ENCODE data around the gene WDR37. TPM values are rescaled to one million over a fixed set of nuclear protein-coding genes. Genes with fewer than 3 reads are reported as not detected.

Gene WDR37
- total and polyA plus RNA-seq, 9 of the 15 experiments (the other 6 are each of a cell fraction or from before 2014, with no cell fraction given), result 2.3 to 11.6 (median 6.7) TPM

DNA sequence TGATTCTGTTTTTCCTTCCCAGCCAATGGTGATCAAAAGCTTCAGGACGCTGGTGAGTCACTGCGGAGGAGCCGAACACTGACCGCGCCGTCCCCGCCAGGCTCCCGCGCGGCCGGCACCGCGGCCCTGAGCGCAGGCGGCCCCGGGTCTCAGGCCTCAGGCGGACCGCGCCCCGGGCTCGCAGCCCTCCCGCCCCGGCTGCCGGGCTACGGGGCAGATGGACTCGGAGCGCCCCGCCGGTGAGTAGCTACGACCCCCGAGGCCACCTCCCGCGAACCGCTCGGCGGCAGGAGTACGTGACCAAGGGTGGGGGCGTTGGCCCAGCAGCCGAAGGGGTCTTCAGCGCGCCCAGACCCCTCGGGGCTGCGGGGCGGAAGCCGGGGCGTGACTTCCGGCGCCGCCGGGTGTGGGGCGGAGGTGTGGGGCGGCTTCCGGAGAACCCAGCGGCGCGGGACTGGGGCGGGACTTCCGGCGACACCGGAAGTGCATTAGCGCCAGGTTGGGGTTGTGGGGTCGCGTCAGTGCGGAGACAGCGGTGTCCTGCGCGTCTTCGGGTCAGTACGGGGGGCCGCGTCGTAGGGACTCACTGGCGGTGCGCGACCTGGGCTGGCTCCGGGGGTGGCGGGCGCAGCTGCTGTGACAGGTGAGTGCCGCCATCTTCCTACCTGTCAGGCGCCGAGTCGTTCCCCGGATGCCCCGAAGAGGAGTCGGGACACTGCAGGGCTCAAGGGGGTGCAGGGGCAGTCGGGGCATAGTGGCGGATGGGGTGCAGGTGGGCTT lies at the start of gene WDR37 (continued):
- TF ChIP-seq, protein P1, sequence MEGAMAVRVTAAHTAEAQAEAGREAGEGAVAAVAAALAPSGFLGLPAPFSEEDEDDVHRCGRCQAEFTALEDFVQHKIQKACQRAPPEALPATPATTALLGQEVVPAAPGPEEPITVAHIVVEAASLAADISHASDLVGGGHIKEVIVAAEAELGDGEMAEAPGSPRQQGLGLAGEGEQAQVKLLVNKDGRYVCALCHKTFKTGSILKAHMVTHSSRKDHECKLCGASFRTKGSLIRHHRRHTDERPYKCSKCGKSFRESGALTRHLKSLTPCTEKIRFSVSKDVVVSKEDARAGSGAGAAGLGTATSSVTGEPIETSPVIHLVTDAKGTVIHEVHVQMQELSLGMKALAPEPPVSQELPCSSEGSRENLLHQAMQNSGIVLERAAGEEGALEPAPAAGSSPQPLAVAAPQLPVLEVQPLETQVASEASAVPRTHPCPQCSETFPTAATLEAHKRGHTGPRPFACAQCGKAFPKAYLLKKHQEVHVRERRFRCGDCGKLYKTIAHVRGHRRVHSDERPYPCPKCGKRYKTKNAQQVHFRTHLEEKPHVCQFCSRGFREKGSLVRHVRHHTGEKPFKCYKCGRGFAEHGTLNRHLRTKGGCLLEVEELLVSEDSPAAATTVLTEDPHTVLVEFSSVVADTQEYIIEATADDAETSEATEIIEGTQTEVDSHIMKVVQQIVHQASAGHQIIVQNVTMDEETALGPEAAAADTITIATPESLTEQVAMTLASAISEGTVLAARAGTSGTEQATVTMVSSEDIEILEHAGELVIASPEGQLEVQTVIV (CRISPR knock-in tag; IDR thresholded peaks at IDR 0.05; ENCODE audit: borderline replicate concordance), result no peak
- TF ChIP-seq SAP30 (IDR thresholded peaks at IDR 0.05; ENCODE audit: borderline replicate concordance, insufficient read depth, low read depth, low read length, poor library complexity, severe bottlenecking) (peak; percentile 53), HOXB6 (CRISPR knock-in tag; IDR thresholded peaks at IDR 0.05; ENCODE audit: borderline replicate concordance) (no peak), MAZ (CRISPR knock-in tag; conservative IDR thresholded peaks at IDR 0.05 in 1 of 2, IDR thresholded peaks at IDR 0.05 in 1 of 2) (peak; percentile 84 to 93), ELF2 (CRISPR knock-in tag; IDR thresholded peaks at IDR 0.05) (peak; percentile 88), BRCA1 (IDR thresholded peaks at IDR 0.05) (no peak), BRCA1 (CRISPR knock-in tag; IDR thresholded peaks at IDR 0.05) (no peak), DDX20 (tag; IDR thresholded peaks at IDR 0.05; ENCODE audit: low read depth) (no peak), SMARCB1 (IDR thresholded peaks at IDR 0.05; ENCODE audit: insufficient read length, low read depth) (no peak), ZNF143 (CRISPR knock-in tag; IDR thresholded peaks at IDR 0.05) (no peak), YY1 (IDR thresholded peaks at IDR 0.05; ENCODE audit: borderline replicate concordance in 1 of 3, control insufficient read depth in 1 of 3, extremely low read depth in 1 of 3, insufficient read depth in 3 of 3, insufficient read length in 1 of 3, insufficient replicate concordance in 2 of 3, low read depth in 1 of 3, low read length in 2 of 3) (peak; percentile 39 to 85 (median 79)), HNRNPLL (IDR thresholded peaks at IDR 0.05; ENCODE audit: low read depth, low read length, poor library complexity, severe bottlenecking) (no peak), SIRT6 (IDR thresholded peaks at IDR 0.05; ENCODE audit: low read depth, low read length) (no peak), XRCC4 (IDR thresholded peaks at IDR 0.05; ENCODE audit: extremely low read depth, insufficient read depth, insufficient read length) (no peak), ZNF561 (CRISPR knock-in tag; conservative IDR thresholded peaks at IDR 0.05) (no peak), MNT (conservative IDR thresholded peaks at IDR 0.05) (peak; percentile 60 to 81), GTF2B (IDR thresholded peaks at IDR 0.05; ENCODE audit: extremely low read depth, insufficient read length) (no peak), JUN (IDR thresholded peaks at IDR 0.05; ENCODE audit: borderline replicate concordance, low read depth, low read length) (0 out of 2 replicates have a peak, but pooled peaks have one; percentile 41), JUN (CRISPR knock-in tag; IDR thresholded peaks at IDR 0.05; ENCODE audit: borderline replicate concordance) (no peak)
- TF ChIP-seq, protein P2, sequence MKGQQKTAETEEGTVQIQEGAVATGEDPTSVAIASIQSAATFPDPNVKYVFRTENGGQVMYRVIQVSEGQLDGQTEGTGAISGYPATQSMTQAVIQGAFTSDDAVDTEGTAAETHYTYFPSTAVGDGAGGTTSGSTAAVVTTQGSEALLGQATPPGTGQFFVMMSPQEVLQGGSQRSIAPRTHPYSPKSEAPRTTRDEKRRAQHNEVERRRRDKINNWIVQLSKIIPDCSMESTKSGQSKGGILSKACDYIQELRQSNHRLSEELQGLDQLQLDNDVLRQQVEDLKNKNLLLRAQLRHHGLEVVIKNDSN (CRISPR knock-in tag; IDR thresholded peaks at IDR 0.05), result no peak

Measured in K562 (cell line).